Metanephros (tissue), 1 donor: ENCODE measurements around the gene CELF4. TPM values are rescaled to one million over a fixed set of nuclear protein-coding genes. Genes with fewer than 3 reads are reported as not detected.

Experiments
- total RNA-seq: library from RNA; depleted of rRNA; stranded (reverse); fragments of >200 nt; gene quantifications from one replicate; pipeline ENCODE4 v1.2.3, GENCODE V29; 2014

The CELF4 gene
- total RNA-seq, result 4.3 TPM

DNA sequence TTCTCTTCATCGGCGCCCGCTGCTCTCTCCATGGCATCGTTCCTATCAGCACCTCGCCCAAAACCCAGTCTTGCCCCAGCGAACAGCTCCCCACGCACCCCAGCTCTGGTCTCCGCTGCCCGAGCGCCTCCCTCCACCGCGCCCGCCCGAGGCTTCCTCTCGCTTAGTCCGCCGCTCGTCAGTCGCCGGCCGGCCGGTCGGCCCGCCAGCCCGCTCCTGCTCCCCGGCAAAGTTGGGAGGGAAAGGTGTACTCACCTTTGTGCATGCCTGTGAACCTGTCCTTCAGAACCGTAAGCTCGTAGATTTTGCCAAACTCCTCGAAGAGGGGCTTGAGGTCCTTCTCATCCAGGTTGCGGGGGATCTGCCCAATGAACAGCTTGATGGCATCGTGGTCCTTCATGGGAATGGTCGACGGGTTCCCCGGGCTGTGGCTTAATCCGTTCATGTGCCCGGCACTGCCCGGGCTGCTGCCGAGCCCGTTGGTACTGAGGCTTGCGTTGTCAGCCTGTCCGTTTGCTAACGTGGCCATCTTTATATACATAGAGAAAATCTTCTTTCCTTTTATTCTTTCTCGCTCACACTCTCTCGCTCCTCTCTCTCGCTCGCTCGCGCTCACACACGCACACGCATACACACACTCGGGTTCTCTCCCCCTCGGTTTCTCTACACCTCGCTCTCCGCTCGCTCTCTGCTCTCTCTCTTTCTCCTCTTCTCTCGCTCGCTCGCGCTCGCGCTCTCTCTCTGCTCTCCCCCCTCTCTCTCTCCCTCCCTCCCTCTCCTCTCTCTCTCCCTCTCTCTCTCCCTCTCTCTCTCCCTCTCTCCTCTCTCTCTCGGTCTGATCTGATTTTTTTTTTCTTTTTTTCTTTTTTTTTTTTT is at the start of gene CELF4:
Gene CELF4, minus strand, starts transcription at position 698 of the 876 bp plus-strand sequence.

